Skin of body (tissue), 2 donors: ENCODE measurements around the gene ATF2. TPM values are rescaled to one million over a fixed set of nuclear protein-coding genes. Genes with fewer than 3 reads are reported as not detected.
"Not testable (repeated sequence)": the region's sequence is repeated elsewhere in the genome, so short reads cannot be mapped to it uniquely, and the experiment has no call there.

ENCODE experiments used
- DNase-seq: peaks from one replicate; lab custom pipeline; 2025; lab: John Stamatoyannopoulos, UW
- total RNA-seq: library from RNA; depleted of rRNA; stranded (reverse); fragments of >200 nt; gene quantifications from one replicate; pipeline ENCODE4 v1.2.3, GENCODE V29; 2014

The ATF2 gene
- total RNA-seq, 1 donor from 2014 or later: 58.7 TPM

DNA sequence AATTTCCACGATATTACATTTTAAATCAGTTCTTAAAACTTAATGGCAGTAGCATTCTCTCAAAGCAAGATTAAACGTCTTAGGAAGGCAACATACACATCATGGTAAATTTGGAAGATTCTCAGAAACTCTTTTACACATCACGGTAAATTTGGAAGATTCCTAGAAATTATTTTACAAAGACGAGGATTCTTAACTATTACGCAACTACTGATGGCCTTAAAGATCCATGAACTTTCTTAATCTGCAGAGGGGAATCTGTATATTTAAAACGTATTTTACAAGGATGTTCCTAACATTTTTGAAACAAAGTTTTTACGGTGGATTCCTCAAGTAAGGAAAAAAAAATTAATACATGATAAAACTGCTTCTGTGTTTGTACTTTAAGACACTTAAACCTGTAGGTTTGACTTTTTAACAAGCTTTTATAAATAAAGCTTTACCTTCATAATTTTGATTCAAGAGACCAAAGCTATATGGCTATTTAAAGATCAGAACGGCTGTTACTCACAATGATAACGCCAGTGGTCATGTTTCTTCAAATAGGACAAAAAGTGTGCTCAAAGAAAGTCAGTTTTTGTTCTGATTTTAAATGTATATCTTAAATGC, 1.7 kb downstream of the ATF2 start:
- no peak for DNase-seq

DNA sequence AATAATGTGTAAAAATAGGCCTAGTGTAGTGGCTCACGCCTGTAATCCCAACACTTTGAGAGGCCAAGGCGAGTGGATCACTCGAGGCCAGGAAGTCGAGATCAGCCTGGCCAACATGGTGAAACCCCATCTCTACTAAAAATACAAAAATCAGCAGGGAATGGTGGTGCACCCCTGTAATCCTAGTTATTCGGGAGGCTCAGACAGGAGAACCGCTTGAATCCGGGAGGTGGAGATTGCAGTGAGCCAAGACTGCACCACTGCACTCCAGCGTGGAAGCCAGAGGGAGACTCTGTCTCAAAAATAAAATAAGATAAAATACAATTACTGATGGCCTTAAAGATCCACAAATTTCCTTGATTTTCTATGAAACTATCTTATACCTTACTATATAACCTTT, 3.8 kb downstream of the ATF2 start:
- DNase-seq: no peak

DNA sequence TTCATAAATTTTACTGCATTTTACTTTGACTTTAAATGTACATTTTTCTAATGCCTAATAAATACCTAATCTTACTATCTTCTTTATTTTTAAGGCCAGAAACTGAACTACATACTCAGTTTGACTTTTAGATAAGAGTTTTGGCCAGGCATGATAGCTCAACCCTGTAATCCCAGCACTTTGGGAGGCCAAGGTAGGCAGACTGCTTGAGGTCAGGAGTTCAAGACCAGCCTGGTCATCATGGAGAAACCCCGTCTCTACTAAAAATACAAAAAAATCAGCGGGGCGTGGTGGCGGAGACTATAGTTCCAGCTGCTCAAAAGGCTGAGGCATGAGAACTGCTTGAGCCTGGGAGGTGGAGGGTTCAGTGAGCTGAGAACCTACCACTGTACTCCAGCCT, 9.1 kb downstream of the ATF2 start:
- no peak for DNase-seq

DNA sequence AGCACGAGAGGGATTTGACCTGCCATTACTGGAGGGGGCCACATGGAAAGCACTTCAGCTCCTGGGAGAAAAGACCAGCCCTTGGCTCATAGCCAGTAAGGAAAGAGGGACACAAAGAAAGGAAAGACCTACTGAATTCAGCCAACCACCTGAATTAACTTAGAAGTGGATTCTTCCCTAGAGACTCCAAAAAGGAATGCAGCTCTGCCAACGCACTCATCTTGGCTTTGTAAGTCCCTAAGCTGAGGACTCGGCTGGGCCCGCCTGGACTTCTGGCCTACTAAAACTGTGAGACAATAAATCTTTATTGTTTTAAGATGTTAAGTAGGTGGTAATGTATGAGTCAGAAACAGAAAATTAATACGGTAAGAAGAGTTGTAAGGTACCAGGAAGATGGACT, 11.5 kb downstream of the ATF2 start:
- DNase-seq: no peak

DNA sequence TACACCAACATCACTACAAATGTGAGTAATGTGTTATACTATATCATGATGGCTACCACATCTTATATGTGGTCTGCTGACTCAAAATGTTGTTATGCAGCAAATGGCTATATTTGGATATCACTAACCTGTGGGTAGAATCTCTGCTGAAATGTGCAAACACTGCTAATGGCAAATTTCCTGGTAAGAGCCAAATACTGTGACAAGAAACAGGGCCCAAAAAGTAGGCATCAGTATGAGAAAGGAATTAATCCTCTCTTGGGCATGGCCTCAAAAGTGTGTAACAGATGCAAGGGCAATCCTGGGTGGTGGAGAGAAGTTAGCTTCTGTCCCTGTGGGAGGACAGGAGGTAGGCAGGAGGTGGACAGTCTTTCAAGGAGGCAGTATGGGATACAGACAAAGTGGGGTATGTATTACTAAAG, 13.3 kb downstream of the ATF2 start:
- no peak for DNase-seq

DNA sequence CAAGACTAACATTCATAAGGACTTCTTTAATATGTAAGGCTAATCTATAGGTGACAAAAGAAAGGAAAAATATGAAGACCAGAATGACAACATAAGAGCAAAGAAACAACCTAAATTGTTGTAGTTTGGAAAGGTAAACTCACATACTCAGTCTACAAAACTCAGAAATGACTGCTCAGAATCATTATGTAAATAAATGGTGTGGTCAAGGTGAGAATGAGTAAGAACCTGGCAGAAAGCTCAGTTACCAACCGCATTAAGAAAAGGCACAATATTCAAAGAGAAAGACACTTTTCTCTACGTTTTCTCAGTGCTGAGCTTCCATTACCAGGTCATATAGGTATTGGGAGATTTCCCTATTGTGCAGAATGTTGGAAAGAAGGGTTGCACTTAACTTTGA, 15.8 kb downstream of the ATF2 start:
- no peak for DNase-seq

DNA sequence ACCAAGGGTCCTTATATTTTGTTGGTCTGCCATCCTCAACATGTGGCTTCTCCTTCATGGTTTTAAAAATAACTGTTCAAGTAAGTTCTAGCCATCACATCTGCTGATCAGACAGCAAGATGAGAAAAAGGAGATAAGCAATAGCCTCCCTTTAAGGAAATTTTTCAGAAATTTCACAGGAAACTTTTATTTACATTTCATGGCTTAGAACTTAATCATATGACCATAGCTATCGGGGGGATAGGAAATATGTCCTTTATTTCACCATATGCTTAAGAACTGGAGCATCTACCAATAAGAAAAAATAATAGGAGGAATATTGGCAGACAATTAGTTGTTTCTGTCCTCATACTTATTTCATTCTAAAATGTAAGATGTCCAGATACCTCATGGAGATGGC, 16.2 kb downstream of the ATF2 start:
- no peak for DNase-seq

DNA sequence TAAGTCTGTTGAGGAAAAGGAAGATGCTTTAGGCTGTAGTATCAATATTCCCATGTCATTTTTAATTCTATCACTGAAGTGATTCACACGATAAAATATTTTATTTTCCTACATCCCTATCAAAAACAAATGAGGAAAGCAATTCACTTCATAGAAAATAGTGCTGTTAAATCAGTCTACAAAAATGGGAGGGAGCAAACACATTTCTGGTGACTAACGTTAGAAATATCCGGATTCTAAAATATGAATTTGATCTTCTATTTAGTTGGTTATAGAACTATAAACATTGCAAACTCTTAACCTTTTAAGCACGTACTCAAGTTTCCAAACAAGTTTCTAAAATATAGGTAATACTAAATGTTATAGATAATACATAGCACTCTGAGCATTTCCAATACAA, 20.8 kb downstream of the ATF2 start:
- DNase-seq: no peak

DNA sequence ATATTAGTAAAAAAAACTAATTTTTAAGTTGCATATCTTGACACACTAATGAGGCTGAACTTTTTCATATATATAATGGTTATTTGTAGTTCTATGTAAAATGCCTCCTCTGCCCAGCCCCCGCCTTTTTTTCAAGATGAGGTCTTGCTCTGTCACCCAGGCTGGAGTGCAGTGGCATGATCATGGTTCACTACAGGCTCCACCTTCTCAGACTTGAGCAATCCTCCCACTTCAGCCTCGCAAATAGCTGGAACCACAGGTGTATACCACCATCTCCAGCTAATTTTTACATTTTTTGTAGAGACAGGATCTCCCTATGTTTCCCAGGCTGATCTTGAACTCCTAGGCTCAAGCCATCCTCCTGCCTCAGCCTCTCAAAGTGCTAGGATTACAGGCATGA, 24.3 kb downstream of the ATF2 start:
- no peak for DNase-seq

DNA sequence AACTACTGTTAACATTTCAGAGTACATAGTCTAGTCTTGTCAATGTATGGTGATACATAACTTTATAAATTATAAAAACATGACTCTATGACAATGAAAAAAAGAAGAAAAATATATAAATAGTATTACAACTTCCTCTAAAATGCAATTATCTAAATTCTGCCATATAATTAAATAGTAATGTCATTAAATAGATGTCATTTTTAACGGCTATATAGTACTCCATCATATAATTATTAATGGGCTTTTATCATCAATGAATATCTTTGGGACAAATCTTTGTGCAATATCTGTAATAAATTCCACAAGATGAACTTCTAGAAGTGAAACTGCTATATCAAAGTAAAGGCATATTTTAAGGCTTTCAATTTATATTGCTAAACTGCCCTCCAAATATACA, 24.8 kb downstream of the ATF2 start:
- no peak for DNase-seq

DNA sequence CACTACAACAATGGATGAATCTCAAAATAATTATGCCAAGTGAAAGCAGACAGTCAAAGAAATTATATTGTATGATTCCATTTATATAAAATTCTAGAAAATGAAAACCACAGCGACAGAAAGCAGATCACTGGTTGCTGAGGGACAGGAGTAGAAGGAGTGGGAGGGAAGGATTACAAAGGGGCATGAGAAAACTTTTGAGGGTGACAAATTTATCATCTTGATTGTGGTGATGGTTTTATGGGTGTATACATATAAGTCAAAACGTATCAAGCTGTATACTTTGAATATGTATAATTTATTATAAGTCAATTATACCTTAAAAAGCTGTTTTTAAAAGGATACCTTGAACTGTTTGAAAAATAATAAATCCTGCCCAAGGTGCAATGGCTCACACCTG, 27.7 kb downstream of the ATF2 start:
- no peak for DNase-seq

DNA sequence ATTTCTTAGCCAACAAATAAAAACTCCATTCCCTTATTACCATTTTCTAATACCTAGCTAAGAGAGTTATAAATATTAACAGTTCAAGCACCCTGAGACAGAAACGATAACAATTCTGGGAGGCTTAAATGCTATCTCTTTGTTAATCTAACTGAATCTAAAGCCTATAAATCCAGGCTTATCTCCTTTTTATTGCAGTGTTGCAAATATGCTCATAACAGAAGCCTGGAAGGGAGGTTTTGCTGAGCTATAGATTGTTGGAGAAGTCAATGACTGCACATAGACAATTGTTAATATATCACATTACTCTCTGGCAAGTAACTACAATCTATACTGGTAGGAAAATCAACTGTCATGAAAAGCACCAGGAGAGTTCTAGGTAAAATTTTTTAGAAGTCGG, 30.2 kb downstream of the ATF2 start:
- no peak for DNase-seq

DNA sequence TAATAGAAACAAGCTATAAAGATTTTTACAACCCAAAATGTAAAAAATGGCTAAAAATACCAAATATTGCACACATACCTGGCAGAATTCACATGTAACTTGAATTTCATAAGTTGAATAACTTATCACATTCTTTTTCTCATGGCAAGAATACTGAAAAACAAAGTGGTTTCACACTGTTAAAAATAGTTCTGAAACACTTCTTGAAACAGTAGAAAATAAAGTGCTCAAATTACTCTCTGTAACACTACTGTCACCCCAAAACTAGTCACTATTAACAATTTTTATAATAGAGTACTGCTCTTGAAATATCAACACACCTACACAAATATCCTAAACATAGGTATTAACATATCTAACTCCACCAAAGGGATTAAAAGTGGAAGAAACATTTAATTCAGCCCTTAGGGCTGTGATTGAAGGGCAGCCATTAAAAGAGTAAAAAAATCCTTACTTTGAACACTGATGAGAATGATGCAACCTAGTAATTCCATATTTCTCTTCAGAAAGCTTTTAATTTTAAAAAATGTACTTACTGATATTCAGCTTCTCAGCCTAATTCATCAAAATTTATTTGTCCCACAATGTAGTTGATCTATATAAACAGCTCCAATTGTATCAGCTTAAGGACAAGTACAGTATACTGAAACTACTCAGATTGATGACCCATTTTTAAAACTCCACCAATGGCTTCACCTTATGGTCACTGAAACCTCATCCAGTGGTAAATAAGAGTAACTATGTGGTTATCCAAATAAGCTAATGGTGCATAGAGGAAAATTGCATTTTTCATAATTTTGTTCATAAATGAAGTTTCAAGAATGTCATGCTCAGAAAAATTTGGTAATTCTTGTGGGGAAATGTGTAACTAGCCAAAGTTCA, 31.4 kb downstream of the ATF2 start:
- DNase-seq: no peak

DNA sequence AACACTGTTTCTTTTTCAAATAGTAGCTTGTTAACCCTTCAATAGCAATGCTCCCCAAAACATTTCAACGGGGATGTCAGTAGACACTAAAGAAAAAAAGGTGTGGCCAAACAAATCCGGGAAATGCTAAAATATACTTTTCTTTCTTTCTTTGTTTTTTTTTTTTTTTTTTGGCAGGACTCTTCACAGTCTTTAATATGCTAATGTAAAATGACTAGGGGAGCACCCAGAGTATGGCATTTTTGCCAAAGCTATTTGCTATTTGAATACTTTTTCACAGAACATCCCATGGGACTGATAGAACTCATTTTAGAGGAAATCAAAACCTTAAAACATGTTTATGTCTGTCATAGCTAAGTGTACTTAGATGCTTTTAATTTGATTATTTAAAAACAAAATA, 32.1 kb downstream of the ATF2 start:
- no peak for DNase-seq

DNA sequence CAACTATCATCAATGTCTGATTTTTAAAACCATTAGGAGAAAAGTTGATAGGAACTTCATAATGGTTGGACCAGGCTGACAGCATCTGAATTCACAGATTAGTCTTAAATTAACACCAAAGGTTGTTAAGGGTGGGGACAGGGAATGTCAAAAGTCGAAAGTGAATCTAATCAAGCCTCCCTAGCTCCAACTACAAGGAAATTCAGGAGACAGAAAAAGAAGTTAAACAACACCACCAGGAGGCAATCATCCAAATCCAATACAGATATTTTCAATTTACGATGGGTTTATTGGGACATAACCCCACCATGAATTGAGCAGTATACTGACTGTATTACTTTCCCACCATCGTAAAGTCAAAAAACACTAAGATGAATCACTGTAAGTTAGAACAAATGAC, 32.8 kb downstream of the ATF2 start:
- DNase-seq: no peak

DNA sequence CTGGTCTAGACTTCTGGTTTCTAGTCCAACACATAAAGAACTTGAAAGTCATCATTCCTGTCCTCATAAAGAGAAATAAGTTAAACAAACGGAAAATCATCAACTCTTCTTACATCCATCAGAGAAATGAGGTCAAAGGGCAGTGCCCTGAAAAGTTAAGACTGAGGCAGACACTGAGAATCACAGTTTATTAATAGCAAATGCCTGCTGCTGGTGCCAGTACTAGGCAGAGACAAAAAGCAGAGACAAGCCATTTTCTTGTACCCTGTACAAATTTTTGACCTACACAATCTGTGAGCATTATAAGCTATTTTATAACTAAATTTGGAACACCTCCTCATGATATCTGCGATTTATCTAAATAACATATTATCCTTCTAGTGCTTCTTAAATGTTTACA, 36.8 kb downstream of the ATF2 start:
- no peak for DNase-seq

DNA sequence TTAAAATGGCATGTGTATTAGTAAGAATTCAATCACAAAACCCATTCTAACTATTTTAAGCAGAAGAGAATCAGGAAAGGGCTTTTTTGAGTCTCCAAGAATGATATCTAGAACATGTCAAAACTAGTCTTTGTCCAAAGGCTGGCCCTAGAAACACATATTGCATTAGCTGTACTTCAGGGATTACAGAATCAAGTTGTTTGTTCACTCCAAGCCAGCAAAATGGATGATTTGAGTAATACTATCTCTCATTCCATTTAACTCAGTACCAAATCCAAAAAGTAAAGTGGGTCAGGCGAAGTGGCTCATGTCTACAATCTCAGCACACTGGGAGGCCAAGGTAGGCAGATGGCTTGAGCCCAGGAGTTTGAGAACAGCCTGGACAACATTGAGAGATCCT, 41.3 kb downstream of the ATF2 start:
- DNase-seq: no peak

DNA sequence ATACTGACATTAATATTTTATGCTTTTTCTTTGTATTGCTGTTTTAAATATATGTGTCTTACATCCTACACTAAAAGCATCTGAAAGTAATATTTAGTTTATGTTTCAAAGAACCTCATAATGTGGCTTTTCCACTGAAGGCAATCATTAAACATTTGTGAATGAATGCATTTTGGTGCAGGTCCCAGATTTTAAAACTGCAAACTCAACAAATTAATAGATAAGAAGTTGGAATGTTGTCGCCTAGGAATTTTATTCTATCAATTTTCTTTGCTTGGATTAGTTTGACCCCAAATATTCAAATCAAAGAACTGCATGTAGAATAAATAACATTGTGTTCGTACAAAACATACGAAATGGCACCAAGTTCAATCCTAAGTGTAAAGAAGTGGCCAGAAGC, 44.7 kb downstream of the ATF2 start:
- DNase-seq: no peak

DNA sequence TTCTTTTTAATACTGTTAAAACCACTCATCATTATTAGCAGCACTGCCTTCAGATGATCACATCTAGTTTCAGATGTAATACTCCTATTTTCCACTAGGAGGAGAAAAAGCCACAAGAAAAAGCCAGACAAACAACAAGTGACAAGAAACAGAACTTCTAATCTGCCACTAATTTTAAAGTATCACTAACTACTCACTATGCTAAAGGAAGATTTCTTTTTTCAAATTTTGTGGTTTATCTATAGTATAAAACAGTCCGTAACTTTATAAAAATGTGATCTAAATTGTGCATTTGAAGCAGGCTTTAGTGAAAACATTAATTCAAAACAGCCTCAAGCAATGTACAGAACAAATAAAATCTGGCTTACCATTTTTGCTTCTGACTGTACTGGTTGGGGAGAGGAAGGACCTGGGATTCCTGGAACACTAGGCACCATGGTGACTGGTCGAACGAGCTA, 56.8 kb downstream of the ATF2 start:
- no peak for DNase-seq

DNA sequence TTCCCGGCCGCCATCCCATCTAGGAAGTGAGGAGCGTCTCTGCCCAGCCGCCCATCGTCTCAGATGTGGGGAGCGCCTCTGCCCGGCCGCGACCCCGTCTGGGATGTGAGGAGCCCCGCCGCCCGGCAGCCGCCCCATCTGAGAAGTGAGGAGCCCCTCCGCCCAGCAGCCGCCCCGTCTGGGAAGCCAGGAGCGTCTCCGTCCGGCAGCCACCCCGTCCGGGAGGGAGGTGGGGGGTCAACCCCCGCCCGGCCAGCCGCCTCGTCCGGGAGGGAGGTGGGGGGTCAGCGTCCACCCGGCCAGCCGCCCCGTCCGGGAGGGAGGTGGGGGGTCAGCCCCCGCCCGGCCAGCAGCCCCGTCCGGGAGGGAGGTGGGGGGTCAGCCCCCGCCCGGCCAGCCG, 59.9 kb downstream of the ATF2 start:
- DNase-seq: not testable (repeated sequence)

DNA sequence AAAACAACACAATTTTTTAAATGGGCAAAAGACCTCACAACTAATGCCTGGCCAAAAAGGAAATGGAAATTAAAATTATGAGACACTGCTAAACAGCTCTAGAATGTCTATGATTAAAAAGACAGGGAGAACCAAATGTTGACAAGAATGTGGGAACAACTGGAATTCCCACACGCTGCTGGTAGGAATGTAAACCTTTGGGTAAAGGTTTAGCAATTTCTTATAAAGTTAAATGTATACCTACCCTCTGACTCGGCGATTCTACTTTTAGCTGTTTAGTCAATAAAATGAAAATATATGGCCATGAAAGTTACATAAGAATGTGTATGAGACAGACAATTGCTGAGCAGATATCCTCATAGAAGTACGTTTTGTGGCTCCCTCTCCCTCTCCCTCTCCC, 60.9 kb downstream of the ATF2 start:
- DNase-seq: no peak

DNA sequence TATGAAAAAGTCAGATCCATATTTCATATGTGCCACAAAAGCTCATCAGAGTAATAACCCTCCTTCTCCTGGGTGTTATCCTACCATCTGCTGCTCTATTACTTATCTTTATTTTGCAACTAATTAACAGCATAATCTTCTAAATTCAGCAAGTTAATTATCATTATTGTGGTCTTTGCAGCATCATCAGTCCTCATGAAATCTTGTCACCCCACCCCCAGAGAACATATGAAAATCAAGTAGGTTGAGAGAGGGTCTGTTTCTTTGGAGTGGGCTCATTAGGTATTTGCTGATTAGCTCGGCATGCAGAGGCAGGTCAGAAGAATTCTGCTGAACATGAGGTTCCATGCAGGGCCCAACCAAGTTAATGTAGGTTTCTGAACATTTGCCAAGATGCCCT, 64.8 kb downstream of the ATF2 start:
- DNase-seq: no peak

DNA sequence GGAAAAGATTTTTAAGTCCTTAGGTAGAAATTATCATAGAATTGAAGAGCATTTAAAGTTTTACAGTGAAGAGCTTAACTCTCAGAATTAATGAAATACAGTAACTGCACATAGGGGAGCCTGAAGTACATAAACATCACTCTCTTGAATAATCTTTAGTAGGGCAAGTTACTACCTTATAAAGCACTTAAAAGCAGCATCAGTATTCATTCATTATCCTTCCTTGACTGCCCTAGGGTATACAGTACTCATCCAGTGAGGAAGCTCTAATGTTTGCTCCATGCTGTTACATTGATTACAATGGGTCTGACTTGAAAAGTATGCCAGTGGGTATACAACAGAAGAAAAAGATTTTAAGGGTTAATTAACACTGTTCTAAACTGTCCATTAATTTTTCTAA, 66.5 kb downstream of the ATF2 start:
- no peak for DNase-seq
